Stimulated activated CD4-positive, alpha-beta T cell treated with anti-CD3 and anti-CD28 coated beads, Interleukin-4, amount 100 ng/mL, for 4 hours (primary cell): ENCODE results near the gene SRSF4.
"Not testable (repeated sequence)": the region's sequence is repeated elsewhere in the genome, so short reads cannot be mapped to it uniquely, and the experiment has no call there.

Source experiments
- DNase-seq, 2 experiments: peaks; one replicate each; pipeline ENCODE4 v3.0.0-alpha.2; 2020

Gene SRSF4

GRCh38 chr1:29181413-29182225 lies at the start of gene SRSF4:
SRSF4 (minus strand) TSS chr1:29181900; CDS start chr1:29181752, 148 bp downstream.
- peak; percentile 98 for DNase-seq

DNA sequence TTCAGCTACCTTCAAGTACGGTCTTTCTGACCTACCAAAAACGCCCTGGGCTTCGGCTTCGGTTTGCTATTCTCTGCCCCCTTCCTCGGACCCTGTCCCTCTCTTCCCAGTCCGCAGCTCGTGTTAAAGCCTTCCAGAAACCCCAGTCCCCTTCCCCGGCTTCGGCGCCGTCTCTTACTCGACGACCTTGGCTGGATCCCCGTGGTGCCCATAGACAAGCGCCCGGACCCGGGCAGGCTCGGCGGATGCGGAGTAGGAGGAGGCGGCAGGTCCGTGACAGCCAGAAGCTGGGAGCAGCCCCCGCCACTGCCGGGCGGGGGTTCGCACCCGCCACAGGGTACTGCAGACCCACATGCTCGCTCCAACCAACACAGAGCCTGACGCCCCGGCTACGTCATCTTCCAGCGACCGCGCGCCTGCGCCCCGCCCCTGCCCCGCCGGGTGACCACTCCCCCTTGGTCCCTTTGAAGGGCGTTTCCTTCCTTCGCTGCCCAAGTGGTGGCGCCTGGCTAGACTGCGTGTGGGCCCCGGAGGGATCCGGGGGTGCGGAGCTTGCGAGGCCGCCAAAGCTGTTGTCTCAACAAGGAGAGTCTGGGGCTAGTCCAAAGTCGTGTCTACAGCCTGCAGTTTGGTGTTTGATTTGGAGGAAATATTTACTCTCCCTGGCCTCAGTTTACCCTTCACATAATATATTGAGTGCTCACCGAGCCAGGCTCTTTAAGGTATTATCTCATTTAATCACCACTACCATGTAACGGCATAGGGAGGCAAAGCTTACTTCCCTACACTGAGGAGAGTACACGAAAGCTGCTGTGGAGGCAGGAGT lies 49.1 kb upstream of the SRSF4 start, which contains the start of gene MECR:
MECR (minus strand) TSS at position 382 of the 826 bp plus-strand sequence; CDS start at position 354, 28 bp downstream.
- DNase-seq: peak; percentile 92 to 95

GRCh38 chr1:29230204-29230552 lies 48.5 kb upstream of the SRSF4 start:
- DNase-seq: no peak

DNA sequence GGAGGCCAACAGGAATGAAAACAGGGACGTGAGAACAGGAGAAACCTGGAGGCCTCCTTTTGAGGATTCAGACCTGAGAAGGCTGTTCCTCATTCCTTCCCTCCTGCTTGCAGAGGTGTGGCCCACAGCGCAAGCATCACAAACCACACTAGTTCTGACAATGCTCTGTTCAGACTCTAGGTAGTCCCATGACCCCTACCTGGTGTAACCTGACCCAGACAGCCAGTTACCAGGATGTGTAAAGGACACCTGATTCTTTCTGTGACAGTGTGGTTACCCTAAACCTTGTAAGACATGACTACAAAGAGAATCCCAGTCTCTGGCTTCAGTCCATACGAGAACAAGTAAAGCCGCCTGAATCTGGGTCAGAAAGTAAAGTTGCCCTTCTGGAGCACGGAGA lies 45.8 kb upstream of the SRSF4 start:
- DNase-seq: no peak

DNA sequence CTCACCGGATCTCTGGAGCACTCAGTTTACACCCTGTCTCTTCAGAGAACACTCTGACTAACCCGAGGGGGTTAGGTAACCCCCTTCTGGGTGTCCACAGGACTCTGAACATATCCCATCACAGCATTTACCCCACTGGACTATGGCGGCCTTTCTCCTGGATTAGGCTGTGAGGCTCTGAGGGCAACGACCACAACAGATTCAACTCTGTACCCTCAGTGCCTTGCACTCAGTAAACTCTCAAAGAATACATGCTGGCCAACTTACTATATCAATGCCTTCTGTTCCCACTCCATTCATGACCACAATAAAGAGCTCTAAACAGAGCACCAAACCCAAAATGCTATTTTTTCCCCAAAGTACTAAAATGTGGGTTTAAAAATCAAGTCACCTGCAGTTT lies 43.7 kb upstream of the SRSF4 start:
- DNase-seq: no peak

GRCh38 chr1:29224356-29224837 lies 42.7 kb upstream of the SRSF4 start:
- no peak for DNase-seq

DNA sequence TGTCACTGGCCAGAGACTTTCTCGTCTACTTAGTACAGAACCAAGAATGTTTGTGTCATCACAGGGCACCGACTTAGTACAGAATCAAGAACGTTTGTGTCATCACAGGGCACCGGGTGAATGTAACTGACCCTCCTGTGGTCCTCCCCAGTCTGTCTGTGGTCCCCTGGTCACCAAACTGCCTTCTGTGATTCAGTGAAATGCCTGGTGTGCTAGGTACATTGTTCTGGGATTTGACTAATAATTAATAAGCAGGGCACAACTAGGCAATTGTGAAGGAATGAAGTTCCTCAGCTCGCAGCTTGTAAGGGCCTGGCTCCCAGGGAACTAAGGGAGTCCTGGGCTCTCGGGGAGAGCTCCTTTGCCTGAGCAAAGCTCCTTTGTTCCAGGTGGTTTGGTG lies 41.8 kb upstream of the SRSF4 start:
- DNase-seq: no peak

- no peak for DNase-seq
These were observed 41.0 kb upstream of the SRSF4 start for GRCh38 chr1:29222686-29223085.

DNA sequence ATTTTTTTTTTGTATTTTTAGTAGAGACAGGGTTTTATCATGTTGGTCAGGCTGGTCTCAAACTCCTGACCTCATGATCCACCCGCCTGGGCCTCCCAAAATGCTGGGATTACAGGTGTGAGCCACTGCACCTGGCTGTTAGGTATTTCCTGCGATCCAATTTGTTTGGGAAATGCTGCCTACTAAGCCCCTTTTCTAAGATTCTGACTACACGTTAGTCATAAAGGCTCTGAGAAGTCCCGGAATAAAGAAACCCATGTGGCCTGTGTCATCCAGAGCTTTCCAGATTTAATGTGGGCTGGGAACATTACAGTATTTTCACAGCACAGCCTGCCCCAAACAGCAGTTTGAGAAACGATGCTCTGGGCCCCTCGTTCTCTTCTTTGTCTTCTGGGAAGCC lies 40.6 kb upstream of the SRSF4 start:
- DNase-seq: not testable (repeated sequence)

DNA sequence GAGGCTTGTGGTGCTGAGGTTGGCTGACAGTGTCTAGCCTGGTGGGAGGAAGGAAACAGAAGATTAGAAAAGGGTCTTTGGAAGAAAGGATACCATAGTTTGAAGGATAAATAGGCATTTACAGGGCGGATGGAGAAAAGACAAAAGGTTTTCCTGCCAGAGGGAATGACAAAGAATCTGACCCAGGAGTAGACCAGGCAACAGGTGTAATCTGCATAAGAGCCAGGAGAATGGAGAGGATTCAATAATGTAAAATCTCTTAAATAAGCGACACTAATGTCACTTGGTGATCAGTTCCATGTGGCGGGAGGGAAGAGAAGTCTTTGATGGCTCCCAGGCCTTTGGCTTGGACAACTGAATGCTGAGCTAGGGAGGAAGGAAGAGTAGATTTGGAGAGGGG lies 39.6 kb upstream of the SRSF4 start:
- DNase-seq: no peak

DNA sequence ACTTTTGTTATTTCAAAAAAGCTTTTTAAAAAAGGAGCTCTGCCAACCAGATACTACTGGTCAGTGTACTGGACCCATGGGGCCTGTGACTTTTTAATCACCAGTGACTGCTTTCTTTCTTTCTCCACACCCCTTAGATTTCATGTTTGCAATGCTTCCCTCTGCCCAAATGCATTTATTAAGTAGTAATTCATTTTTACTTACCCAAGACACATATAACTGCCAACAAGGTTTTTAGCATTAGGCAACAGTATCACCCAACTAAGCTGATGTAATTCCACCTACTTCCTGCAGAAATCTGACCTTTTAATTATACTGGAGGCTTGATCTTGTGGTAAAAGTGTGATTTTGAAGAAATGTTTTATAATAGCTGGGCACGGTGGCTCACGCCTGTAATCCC lies 36.5 kb upstream of the SRSF4 start:
- DNase-seq: no peak

DNA sequence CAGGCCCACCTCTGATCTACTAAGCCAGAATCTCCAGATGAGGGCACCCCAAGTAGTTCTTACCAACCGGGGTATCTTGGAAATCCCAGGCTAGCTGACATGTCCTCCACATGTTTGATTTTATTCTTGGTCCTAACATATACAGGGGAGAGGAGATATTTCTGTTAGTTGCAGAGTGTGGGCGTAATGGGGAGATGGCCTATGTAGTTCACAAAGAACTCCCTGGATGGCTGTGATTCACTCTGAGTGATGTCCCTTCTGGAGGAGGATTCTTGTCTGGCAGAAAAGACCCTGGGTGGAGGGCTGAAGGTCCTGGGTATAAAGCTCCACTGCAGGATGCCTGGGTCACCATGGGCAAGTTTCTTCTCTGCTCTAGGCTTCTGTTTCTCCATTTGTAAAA lies 35.9 kb upstream of the SRSF4 start:
- no peak for DNase-seq

DNA sequence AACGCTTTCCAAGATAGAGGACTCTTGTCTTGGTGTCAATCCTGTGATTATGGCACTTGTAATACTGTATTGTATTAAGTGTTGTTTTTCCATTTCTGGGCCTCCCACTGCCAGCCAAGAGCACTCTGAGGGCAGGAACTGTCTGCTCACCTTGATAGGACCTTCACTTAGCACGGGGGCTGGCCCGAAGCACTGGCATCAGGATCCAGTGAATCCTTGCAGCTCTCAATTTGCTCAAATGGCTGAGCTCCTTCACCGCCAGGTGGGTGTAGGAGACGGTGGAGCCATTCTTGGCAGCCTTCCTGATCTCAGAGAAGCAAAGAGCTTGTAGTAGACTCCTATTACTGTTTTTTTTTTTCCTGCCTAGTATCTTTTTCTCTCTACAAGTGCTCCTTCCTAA lies 31.4 kb upstream of the SRSF4 start:
- no peak for DNase-seq

GRCh38 chr1:29211086-29212030 lies 29.7 kb upstream of the SRSF4 start:
- no peak for DNase-seq

DNA sequence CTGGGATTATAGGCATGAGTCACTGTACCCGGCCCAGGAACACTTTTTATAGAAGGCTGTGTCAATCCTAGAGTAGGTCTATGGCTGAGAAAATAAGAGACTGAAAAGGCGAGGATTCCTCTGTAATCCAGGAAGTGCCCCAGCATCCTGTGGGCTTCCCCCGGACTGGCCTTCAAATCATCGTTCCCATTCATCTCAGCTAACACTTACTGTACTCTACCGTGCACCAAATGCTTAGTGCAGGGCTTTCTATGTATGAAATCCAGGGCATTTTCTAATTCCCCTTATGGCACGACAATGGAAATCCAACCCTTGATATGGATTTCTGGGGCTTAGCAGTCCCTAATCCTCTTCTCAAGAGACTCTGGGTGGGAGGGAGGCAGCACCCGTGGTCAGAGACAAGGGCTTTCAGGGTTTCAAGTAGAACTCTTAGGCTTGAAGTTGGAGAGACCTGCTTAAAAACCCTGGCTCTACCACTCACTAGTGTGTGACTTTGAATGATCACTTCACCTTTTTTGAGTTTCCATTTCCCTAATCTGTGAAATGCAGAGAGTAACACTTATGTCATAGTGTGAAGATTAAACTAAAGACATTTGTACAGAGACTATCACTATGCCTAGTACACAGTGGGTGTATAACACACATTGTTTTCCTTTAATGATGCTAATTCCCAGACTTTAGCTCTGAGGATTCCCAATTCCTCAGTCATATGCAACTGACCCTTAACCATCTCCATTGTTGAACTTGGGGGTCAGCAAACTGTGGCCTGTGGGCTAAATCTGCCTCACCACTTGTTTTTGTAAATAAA lies 28.8 kb upstream of the SRSF4 start:
- no peak for DNase-seq

GRCh38 chr1:29209173-29209572 lies 27.5 kb upstream of the SRSF4 start:
- DNase-seq: no peak

DNA sequence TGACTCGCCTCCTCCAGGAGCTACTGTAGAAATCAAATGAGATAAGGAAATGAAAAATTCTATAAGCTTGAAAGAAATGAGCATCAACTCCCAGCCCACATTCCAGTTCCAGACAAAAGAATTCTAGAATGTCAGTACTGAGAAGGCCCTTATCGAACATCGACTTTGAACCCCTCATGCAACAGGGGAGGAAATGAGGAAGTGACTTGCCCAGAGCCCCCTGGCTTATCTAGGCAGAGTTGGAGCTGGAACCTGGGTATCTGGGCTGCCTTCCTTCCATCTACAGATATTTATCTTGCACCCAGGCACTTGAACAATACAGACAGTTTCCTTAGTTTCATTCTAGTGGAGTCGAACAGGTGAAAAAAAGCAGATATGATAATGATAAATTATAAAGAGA lies 26.7 kb upstream of the SRSF4 start:
- DNase-seq: no peak

GRCh38 chr1:29202584-29203340 lies 21.1 kb upstream of the SRSF4 start:
- DNase-seq: peak; percentile 79 to 91

DNA sequence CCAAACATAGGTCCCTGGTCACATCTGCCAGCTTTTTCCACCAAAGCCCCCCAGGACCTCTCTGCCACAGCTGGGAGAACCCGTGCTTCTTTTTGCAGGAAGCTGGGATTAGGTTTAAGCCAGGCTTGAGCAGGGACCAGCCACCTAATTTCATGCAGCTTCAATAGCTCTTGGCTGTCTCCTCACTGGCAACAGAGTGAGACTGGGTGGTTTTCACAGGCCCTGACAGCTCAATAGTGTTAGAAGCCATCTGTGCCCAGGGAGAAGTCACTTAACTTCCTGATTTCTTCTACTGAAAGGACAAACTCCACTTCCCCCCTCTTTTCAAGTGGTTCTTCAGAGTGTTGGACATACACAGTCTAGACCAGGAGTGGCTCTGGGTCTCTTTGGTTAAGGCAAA lies 20.4 kb upstream of the SRSF4 start:
- DNase-seq: no peak

- DNase-seq: no peak
These were observed 19.9 kb upstream of the SRSF4 start for GRCh38 chr1:29201595-29202051.
